MM.1S (cell line): ENCODE data around the gene ROR2.

Source experiments
- EZH2 ChIP-seq: fragments of 300-600 bp; sonication (generic); optimal IDR thresholded peaks from 2 replicates; pipeline ENCODE3; 2017; ENCODE audit warnings: low read depth, mild to moderate bottlenecking, antibody characterized with exemption, low read length, mixed read lengths
- TF ChIP-seq, protein P1 (sequence below): fragments of 300-600 bp; sonication (generic); IDR thresholded peaks from 2 replicates; pipeline ENCODE4 v1.5.1; 2016; ENCODE audit warnings: antibody characterized with exemption, low read length, mixed read lengths

- TF ChIP-seq, protein P1, sequence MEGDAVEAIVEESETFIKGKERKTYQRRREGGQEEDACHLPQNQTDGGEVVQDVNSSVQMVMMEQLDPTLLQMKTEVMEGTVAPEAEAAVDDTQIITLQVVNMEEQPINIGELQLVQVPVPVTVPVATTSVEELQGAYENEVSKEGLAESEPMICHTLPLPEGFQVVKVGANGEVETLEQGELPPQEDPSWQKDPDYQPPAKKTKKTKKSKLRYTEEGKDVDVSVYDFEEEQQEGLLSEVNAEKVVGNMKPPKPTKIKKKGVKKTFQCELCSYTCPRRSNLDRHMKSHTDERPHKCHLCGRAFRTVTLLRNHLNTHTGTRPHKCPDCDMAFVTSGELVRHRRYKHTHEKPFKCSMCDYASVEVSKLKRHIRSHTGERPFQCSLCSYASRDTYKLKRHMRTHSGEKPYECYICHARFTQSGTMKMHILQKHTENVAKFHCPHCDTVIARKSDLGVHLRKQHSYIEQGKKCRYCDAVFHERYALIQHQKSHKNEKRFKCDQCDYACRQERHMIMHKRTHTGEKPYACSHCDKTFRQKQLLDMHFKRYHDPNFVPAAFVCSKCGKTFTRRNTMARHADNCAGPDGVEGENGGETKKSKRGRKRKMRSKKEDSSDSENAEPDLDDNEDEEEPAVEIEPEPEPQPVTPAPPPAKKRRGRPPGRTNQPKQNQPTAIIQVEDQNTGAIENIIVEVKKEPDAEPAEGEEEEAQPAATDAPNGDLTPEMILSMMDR: no peak
- TF ChIP-seq EZH2: no peak
These were observed 49.2 kb downstream of the ROR2 start for GRCh38 chr9:91900797-91901177.
